Transverse colon (tissue), 4 donors: ENCODE data around the gene FSTL3. TPM values are rescaled to one million over a fixed set of nuclear protein-coding genes. Genes with fewer than 3 reads are reported as not detected.

Source experiments
- DNase-seq: peaks from one replicate; pipeline ENCODE4 v3.0.0-alpha.2; 2019
- H3K27ac ChIP-seq, 4 donors: fragments of 200-600 bp; sonication (generic); 2 replicates each; pipeline ENCODE4 v1.5.1; 2016 to 2018; ENCODE audit warnings: inconsistent platforms in 4 of 4
- H3K27me3 ChIP-seq: fragments of 200-600 bp; sonication (generic); 2 replicates; pipeline ENCODE4 v1.5.1; 2017; ENCODE audit warnings: inconsistent platforms
- H3K36me3 ChIP-seq, 4 donors: fragments of 200-600 bp; sonication (generic); 2 replicates each; pipeline ENCODE4 v1.5.1; 2017 to 2019; ENCODE audit warnings: inconsistent platforms in 4 of 4
- H3K4me1 ChIP-seq, 4 donors: fragments of 200-600 bp; sonication (generic); 2 replicates each; pipeline ENCODE4 v1.5.1; 2017 to 2020; ENCODE audit warnings: inconsistent platforms in 4 of 4
- H3K4me3 ChIP-seq, 4 donors: fragments of 200-600 bp; sonication (generic); 1 replicate in 1 of 4; 2 replicates in 3 of 4; pipeline versions ENCODE4 v1.5.1 to v1.6.1; 2017 to 2019; ENCODE audit warnings: inconsistent platforms in 4 of 4
- H3K9me3 ChIP-seq, 2 donors: fragments of 200-600 bp; sonication (generic); 2 replicates each; pipeline ENCODE4 v1.5.1; 2017 to 2019; ENCODE audit warnings: inconsistent platforms in 2 of 2
- CTCF ChIP-seq, 5 experiments: fragments of 200-600 bp in 3 of 5; fragments of 450-650 bp in 2 of 5; sonication (generic) in 3 of 5; IDR thresholded peaks; 1 replicate in 2 of 5; 2 replicates in 3 of 5; pipeline ENCODE4 v1.5.1; 2016 to 2017; ENCODE audit warnings: antibody characterized with exemption in 5 of 5, inconsistent platforms in 3 of 5, mild to moderate bottlenecking in 2 of 5, moderate library complexity in 1 of 5
- EP300 ChIP-seq: sonication (generic); formaldehyde crosslinking; IDR thresholded peaks from one replicate; pipeline ENCODE4 v1.6.1; 2017; ENCODE audit warnings: antibody characterized with exemption, low read depth
- POLR2A ChIP-seq: fragments of 450-650 bp; IDR thresholded peaks from one replicate; pipeline ENCODE4 v1.6.1; 2016; ENCODE audit warnings: antibody characterized with exemption, mild to moderate bottlenecking, moderate library complexity
- POLR2AphosphoS5 ChIP-seq, 3 donors: sonication (generic); formaldehyde crosslinking; IDR thresholded peaks; one replicate each; pipeline ENCODE4 v1.6.1; 2016; ENCODE audit warnings: antibody characterized with exemption in 3 of 3
- WGBS, 2 donors: methylation state at CpG; one replicate each; pipeline ENCODE4 v1.1.5; 2018; ENCODE audit warnings: low coverage in 1 of 2; 5-methylcytosine and 5-hydroxymethylcytosine counted together
- in situ Hi-C, 4 donors: fragments of 200-750 bp; cut with MboI; loops; one replicate each; pipeline versions ENCODE4 v1.15.0 to v1.15.1; 2017; ENCODE audit warnings: low sequenced_read_pairs in 3 of 4, low pct_ligation_motif_present in 1 of 4, low pct_unique_long_range_greater_than_20kb in 1 of 4
- intact Hi-C: fragments of 100-400 bp; cut with DNase I; formaldehyde crosslinking; loops from one replicate; pipeline ENCODE4 v1.15.1; 2023; ENCODE audit warnings: low total_unique reads
- total RNA-seq, 4 donors: library from RNA; depleted of rRNA; stranded (reverse); fragments of >200 nt; gene quantifications; one replicate each; pipeline ENCODE4 v1.1.0, GENCODE V29; 2016

The FSTL3 gene
- total RNA-seq, 4 donors from 2014 or later, result 14.1 to 37.9 (median 31.2) TPM

- no peaks in the 10 kb centered on the region for H3K9me3 ChIP-seq
- intact Hi-C loops (no loop called here), in situ Hi-C loops (no loop called here)
- H3K4me3 ChIP-seq, result no peak overlapping the region
- no peaks in the 10 kb centered on the region for H3K36me3 ChIP-seq
- H3K4me1 ChIP-seq, result peaks cover 25 to 35% (median 31%) of the 10 kb centered on the region in 4 donors
- H3K27me3 ChIP-seq, result no peaks in the 10 kb centered on the region
- no peak for DNase-seq
- 76 to 93% methylated on average over 3 to 16 of the region's 16 CpGs for WGBS, 2 donors
- TF ChIP-seq POLR2AphosphoS5 (IDR thresholded peaks at IDR 0.05) (no peak), EP300 (no peak), CTCF (IDR thresholded peaks at IDR 0.05) (no peak)
- H3K27ac ChIP-seq, result no peak overlapping the region
Measured at GRCh38 chr19:634975-635652, 41.1 kb upstream of the FSTL3 start.

DNA sequence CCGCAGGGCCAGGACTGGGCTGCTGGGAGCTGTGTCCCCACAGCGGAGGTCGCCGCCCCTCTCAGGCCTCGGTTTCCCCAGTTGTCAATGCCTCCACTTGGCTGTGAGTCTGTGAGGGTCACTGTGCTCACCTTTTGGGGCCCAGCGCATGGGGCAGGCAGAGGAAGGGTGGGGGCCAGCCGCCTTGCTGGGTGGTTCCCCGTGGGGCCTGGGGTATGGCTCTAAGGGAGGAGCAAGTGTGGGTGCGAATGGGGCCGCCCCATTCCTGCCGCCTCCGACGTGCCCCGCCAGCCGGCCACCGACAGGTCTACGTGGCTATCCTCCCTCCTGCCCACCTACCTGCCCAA, 37.3 kb upstream of the FSTL3 start:
- 66% methylated on average over 9 of the region's 17 CpGs; no CpG with 5 or more reads in 1 of the 2 donors for WGBS, 2 donors
- intact Hi-C loops, result no loop called here
- no peak for TF ChIP-seq CTCF (IDR thresholded peaks at IDR 0.05)
- Histone ChIP-seq H3K4me3 (peak overlapping the region in 2 of 4 donors; percentile 44 to 52), H3K36me3 (no peaks in the 10 kb centered on the region), H3K9me3 (no peaks in the 10 kb centered on the region), H3K27me3 (no peaks in the 10 kb centered on the region), H3K27ac (no peak overlapping the region), H3K4me1 (peaks cover 15 to 21% (median 19%) of the 10 kb centered on the region in 4 donors)
- DNase-seq, result no peak
- in situ Hi-C loops, result no loop called here

- 3% methylated on average over 106 of the region's 109 CpGs; no CpG with 5 or more reads in 1 of the 2 donors for WGBS, 2 donors
- H3K4me3 ChIP-seq, result peak within 1 kb of the TSS; percentile 11 to 52 (median 34)
- H3K27me3 ChIP-seq, result no peaks in the 10 kb centered on the region
- peak; percentile 97 for DNase-seq
- peaks cover 9 to 15% (median 12%) of the 10 kb centered on the region in 4 donors for H3K4me1 ChIP-seq
- TF ChIP-seq POLR2A (no peak), EP300 (no peak), POLR2AphosphoS5 (IDR thresholded peaks at IDR 0.05) (no peak), CTCF (IDR thresholded peaks at IDR 0.05) (no peak)
- peak within 1 kb of the TSS in 3 of 4 donors; percentile 9 to 49 (median 33) for H3K27ac ChIP-seq
- no peaks in the 10 kb centered on the region for H3K36me3 ChIP-seq
- in situ Hi-C loops, result no loop called here
- intact Hi-C loops, result no loop called here
- H3K9me3 ChIP-seq, result no peaks in the 10 kb centered on the region
Measured at GRCh38 chr19:639253-640160, 36.7 kb upstream of the FSTL3 start, which contains the start of gene FGF22. TSS of gene FGF22 (plus strand) at chr19:639879. CDS start at chr19:639926, 47 bp downstream.

DNA sequence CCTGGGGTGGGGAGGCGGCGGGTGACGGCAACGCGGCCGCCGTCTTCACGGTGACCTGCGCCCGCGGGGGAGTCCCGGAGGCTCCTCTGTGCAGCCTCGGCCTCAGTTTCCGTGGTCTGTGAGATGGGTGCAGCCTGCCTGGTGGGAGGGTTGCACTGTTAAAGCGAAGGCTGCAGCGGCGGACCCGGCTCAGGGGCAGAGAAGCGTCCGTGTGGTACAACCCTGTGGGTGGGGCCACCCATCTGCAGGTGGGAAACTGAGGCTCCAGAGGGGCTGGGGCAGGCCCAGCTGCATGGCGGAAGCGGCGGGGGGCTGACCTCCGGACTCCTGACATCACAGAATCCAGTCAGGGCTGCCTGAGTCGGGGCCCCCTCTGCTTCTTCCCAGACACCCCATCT, 36.0 kb upstream of the FSTL3 start:
- Histone ChIP-seq H3K9me3 (no peaks in the 10 kb centered on the region), H3K27ac (peak overlapping the region in 3 of 4 donors; percentile 9 to 49 (median 33)), H3K4me1 (peaks cover 8 to 14% (median 9%) of the 10 kb centered on the region in 4 donors), H3K27me3 (no peaks in the 10 kb centered on the region), H3K4me3 (peak overlapping the region; percentile 11 to 52 (median 34)), H3K36me3 (no peaks in the 10 kb centered on the region)
- intact Hi-C loops (no loop called here), in situ Hi-C loops (no loop called here)
- 40% methylated on average over 25 of the region's 25 CpGs; no CpG with 5 or more reads in 1 of the 2 donors for WGBS, 2 donors
- DNase-seq, result no peak
- TF ChIP-seq EP300 (no peak), POLR2AphosphoS5 (IDR thresholded peaks at IDR 0.05) (no peak), CTCF (IDR thresholded peaks at IDR 0.05) (no peak), POLR2A (no peak)
